Omental fat pad (tissue), 4 donors: Measurements from ENCODE around the gene NPPB. TPM values are rescaled to one million over a fixed set of nuclear protein-coding genes. Genes with fewer than 3 reads are reported as not detected.

Experiments
- ATAC-seq: fragments of 150-250 bp; one replicate; pipeline ENCODE4 v1.9.1; 2016; ENCODE audit warnings: mild to moderate bottlenecking, moderate library complexity; ENCODE audit not compliant: low FRiP score
- DNase-seq: peaks from one replicate; pipeline ENCODE4 v3.0.0-alpha.2; 2019; ENCODE audit warnings: low spot score
- CTCF ChIP-seq, 3 donors: fragments of 450-650 bp; IDR thresholded peaks; one replicate each; pipeline ENCODE4 v1.5.1; 2016 to 2017; ENCODE audit warnings: antibody characterized with exemption in 3 of 3, mild to moderate bottlenecking in 3 of 3, moderate library complexity in 2 of 3
- total RNA-seq, 4 donors: library from RNA; depleted of rRNA; stranded (reverse); fragments of >200 nt; gene quantifications; one replicate each; pipeline ENCODE4 v1.1.0, GENCODE V29; 2016

Gene NPPB
- total RNA-seq, 4 donors from 2014 or later = not detected

- no peak for ATAC-seq
- TF ChIP-seq CTCF (IDR thresholded peaks at IDR 0.05) = no peak
- DNase-seq = no peak
These were observed 26.6 kb downstream of the NPPB start for GRCh38 chr1:11831945-11832725.

DNA sequence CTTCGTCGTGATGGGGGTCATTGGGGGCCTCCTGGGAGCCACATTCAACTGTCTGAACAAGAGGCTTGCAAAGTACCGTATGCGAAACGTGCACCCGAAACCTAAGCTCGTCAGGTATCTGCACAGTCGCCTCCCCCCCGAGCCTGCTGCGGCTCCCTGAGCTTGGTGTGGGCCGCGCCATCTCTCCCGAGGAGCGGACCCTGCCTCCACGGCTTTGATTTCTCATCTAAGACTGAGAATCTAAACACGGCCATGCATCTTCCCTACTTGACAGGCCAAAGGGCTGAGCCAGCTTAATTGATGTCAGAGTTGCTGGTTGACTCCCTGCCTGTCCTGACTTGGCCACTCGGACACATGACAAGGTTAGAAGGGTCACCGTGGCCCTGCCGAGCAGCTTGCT, 30.2 kb downstream of the NPPB start:
- DNase-seq = no peak
- no peak for ATAC-seq
- TF ChIP-seq CTCF (IDR thresholded peaks at IDR 0.05) = no peak

DNA sequence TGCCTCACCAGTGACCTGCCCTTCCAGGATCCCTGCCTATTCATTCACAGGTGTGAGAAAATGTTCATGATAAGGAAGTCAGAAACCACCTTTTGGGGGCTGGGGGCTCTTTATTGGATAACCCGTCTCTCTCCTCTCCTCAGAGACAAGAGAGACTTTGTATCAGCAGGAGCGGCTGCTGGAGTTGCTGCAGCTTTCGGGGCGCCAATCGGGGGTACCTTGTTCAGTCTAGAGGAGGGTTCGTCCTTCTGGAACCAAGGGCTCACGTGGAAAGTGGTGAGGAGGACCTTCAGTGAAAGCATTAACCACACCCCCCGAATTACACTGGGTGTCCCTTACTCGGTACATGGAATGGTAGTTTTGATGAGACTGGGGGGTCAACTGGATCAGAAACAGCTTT, 31.8 kb downstream of the NPPB start:
- ATAC-seq (no peak), DNase-seq (no peak)
- TF ChIP-seq CTCF (IDR thresholded peaks at IDR 0.05) = no peak

GRCh38 chr1:11825131-11825530, 33.6 kb downstream of the NPPB start:
- TF ChIP-seq CTCF (IDR thresholded peaks at IDR 0.05) = no peak
- DNase-seq = no peak
- ATAC-seq = no peak

- DNase-seq (no peak), ATAC-seq (no peak)
- TF ChIP-seq CTCF (IDR thresholded peaks at IDR 0.05) = no peak
These were observed 35.2 kb downstream of the NPPB start for GRCh38 chr1:11823366-11824137.

- DNase-seq (no peak), ATAC-seq (no peak)
- no peak for TF ChIP-seq CTCF (IDR thresholded peaks at IDR 0.05)
These were observed 36.7 kb downstream of the NPPB start for GRCh38 chr1:11822091-11822490.
